Endothelial cell of umbilical vein (primary cell): Measurements from ENCODE around the gene SAMD4B. TPM values are rescaled to one million over a fixed set of nuclear protein-coding genes. Genes with fewer than 3 reads are reported as not detected.

ENCODE experiments used
- BruUV-seq: library from RNA; stranded (reverse); fragments of 400-500 nt; replicated peaks from 2 replicates; lab custom pipeline; 2021; lab: Mats Ljungman, UMichigan
- CTCF ChIA-PET: fragments of 300-600, 350-600 bp; sonication (Branson Sonifier 250); formaldehyde crosslinking; loops from one replicate; lab custom pipeline; 2021; ENCODE audit warnings: antibody characterized with exemption, inconsistent platforms; lab: Charles Lee
- POLR2A ChIA-PET: fragments of 300-600, 350-600 bp; sonication (Branson Sonifier 250); formaldehyde crosslinking; loops from one replicate; lab custom pipeline; 2021; ENCODE audit warnings: antibody characterized with exemption, inconsistent platforms; lab: Charles Lee
- DNase-seq: peaks from one replicate; pipeline ENCODE4 v3.0.0-alpha.2; 2011; ENCODE audit warnings: low read depth, low spot score
- FAIRE-seq: peaks from 2 replicates; lab custom pipeline; 2011; peaks lifted over from hg19 to GRCh38; lab: Jason Lieb, UNC
- H2AFZ ChIP-seq: 2 replicates; pipeline ENCODE4 v1.6.0; 2012; ENCODE audit warnings: low read depth, low read length, control low read depth, inconsistent platforms
- H3K27ac ChIP-seq: 2 replicates; pipeline ENCODE4 v1.5.1; 2011; ENCODE audit warnings: low read depth, mild to moderate bottlenecking, control low read depth, low read length, moderate library complexity; ENCODE audit not compliant: insufficient read depth
- H3K27me3 ChIP-seq, 2 experiments: 2 replicates each; pipeline versions ENCODE4 v1.6.0 to v1.6.1; 2011; ENCODE audit warnings: low read length in 2 of 2, mixed read lengths in 1 of 2; ENCODE audit not compliant: control insufficient read depth in 2 of 2, insufficient read depth in 2 of 2
- H3K36me3 ChIP-seq, 2 experiments: 2 replicates in 1 of 2; 3 replicates in 1 of 2; pipeline ENCODE4 v1.5.1; 2011; ENCODE audit warnings: low read length in 2 of 2, mild to moderate bottlenecking in 1 of 2, moderate library complexity in 1 of 2; ENCODE audit not compliant: control insufficient read depth in 2 of 2, insufficient read depth in 2 of 2; ENCODE audit errors: extremely low read depth in 1 of 2
- H3K4me1 ChIP-seq: 3 replicates; pipeline ENCODE4 v1.5.1; 2011; ENCODE audit warnings: mild to moderate bottlenecking, low read length; ENCODE audit not compliant: control insufficient read depth, insufficient read depth; ENCODE audit errors: extremely low read depth
- H3K4me2 ChIP-seq: 2 replicates; pipeline ENCODE4 v1.6.1; 2011; ENCODE audit warnings: low read length, control low read depth, mixed read lengths; ENCODE audit not compliant: insufficient read depth
- H3K4me3 ChIP-seq, 3 experiments: fragments of 200-600 bp in 1 of 3; sonication (generic), shearing (Covaris generic) in 1 of 3; replicated peaks in 1 of 3; 2 replicates each; pipeline ENCODE4 v1.5.1; 2011 to 2016; ENCODE audit warnings: control low read depth in 3 of 3, low read length in 3 of 3, mild to moderate bottlenecking in 2 of 3, inconsistent platforms in 1 of 3, low read depth in 1 of 3, moderate library complexity in 1 of 3; ENCODE audit not compliant: insufficient read depth in 1 of 3
- H3K79me2 ChIP-seq: 2 replicates; pipeline ENCODE4 v1.6.0; 2012; ENCODE audit warnings: low read length, inconsistent platforms; ENCODE audit not compliant: control insufficient read depth, insufficient read depth
- H3K9ac ChIP-seq: replicated peaks from 2 replicates; pipeline ENCODE3; 2011; ENCODE audit warnings: low read length, control low read depth; ENCODE audit not compliant: insufficient read depth; ENCODE audit errors: extremely low read depth
- H3K9me1 ChIP-seq: replicated peaks from 3 replicates; pipeline ENCODE4 v1.6.0; 2011; ENCODE audit warnings: mild to moderate bottlenecking, low read length; ENCODE audit not compliant: control insufficient read depth, insufficient read depth; ENCODE audit errors: extremely low read depth
- H3K9me3 ChIP-seq: replicated peaks from 2 replicates; pipeline ENCODE4 v1.5.1; 2012; ENCODE audit warnings: low read length, inconsistent platforms; ENCODE audit not compliant: control insufficient read depth, insufficient read depth
- H4K20me1 ChIP-seq: replicated peaks from 2 replicates; pipeline ENCODE3; 2011; ENCODE audit warnings: mild to moderate bottlenecking, low read length; ENCODE audit not compliant: control insufficient read depth, insufficient read depth; ENCODE audit errors: extremely low read depth
- EZH2 ChIP-seq: IDR thresholded peaks from 2 replicates; pipeline ENCODE4 v1.6.1; 2012; ENCODE audit warnings: borderline replicate concordance, low read depth, mild to moderate bottlenecking, moderate library complexity, low read length, inconsistent platforms; ENCODE audit not compliant: severe bottlenecking
- FOS ChIP-seq: IDR thresholded peaks from 2 replicates; pipeline ENCODE4 v1.6.1; 2011; ENCODE audit warnings: mild to moderate bottlenecking, low read length, moderate library complexity, borderline replicate concordance; ENCODE audit not compliant: insufficient read depth
- GATA2 ChIP-seq: IDR thresholded peaks from 2 replicates; pipeline ENCODE4 v1.7.0; 2011; ENCODE audit warnings: low read depth, mild to moderate bottlenecking, moderate library complexity, mixed read lengths, low read length; ENCODE audit not compliant: insufficient read length, insufficient read depth
- JUN ChIP-seq: IDR thresholded peaks from 2 replicates; pipeline ENCODE4 v1.6.1; 2011; ENCODE audit warnings: borderline replicate concordance, low read depth; ENCODE audit not compliant: insufficient read length, insufficient read depth
- MYC ChIP-seq: IDR thresholded peaks from one replicate; pipeline ENCODE4 v1.6.1; 2011; ENCODE audit warnings: mild to moderate bottlenecking, low read depth, low read length
- POLR2A ChIP-seq: IDR thresholded peaks from 2 replicates; pipeline ENCODE4 v1.6.1; 2012; ENCODE audit warnings: low read depth, mild to moderate bottlenecking, control low read depth, low read length
- POLR2AphosphoS5 ChIP-seq: IDR thresholded peaks from 2 replicates; pipeline ENCODE4 v1.6.1; 2012; ENCODE audit warnings: low read depth, mild to moderate bottlenecking, control low read depth, low read length, moderate library complexity; ENCODE audit not compliant: insufficient read depth
- dilution Hi-C: fragments of 300-500 bp; cut with MboI; formaldehyde crosslinking; loops from one replicate; pipeline ENCODE4 v1.15.0; 2019; ENCODE audit warnings: low sequenced_read_pairs; ENCODE audit not compliant: extremely low pct_ligation_motif_present
- intact Hi-C: fragments of 100-400 bp; cut with micrococcal nuclease; formaldehyde crosslinking; loops from one replicate; pipeline ENCODE4 v1.10.0; 2022
- polyA plus RNA-seq, 4 experiments: library from polyadenylated mRNA; depleted of rRNA in 3 of 4; stranded (reverse) in 3 of 4; unstranded in 1 of 4; fragments of >200 nt; gene quantifications; 2 replicates each; pipeline versions ENCODE4 v1.2.1 to v1.2.3, GENCODE V29; 2011 to 2012; ENCODE audit warnings: missing spikeins in 1 of 4
- total RNA-seq: library from RNA; stranded (reverse); gene quantifications from 2 replicates; pipeline ENCODE4 v1.2.3, GENCODE V29; 2021
- TF ChIP-seq, protein P1 (sequence below), 2 donors: IDR thresholded peaks; 1 replicate in 1 of 2; 2 replicates in 1 of 2; pipeline ENCODE4 v1.5.1; 2011; ENCODE audit warnings: low read length in 2 of 2, mild to moderate bottlenecking in 2 of 2, moderate library complexity in 2 of 2, control low read depth in 1 of 2, inconsistent platforms in 1 of 2, low read depth in 1 of 2; ENCODE audit not compliant: insufficient read depth in 1 of 2; ENCODE audit errors: extremely low read depth in 1 of 2
- TF ChIP-seq, protein P2 (sequence below): IDR thresholded peaks from 2 replicates; pipeline ENCODE4 v1.6.1; 2011; ENCODE audit not compliant: insufficient read depth, insufficient read length

The SAMD4B gene
- total and polyA plus RNA-seq, 2 donors (not counting 3 experiments of a cell fraction or from before 2014, with no cell fraction given) = 82.1 to 84.2 TPM

DNA sequence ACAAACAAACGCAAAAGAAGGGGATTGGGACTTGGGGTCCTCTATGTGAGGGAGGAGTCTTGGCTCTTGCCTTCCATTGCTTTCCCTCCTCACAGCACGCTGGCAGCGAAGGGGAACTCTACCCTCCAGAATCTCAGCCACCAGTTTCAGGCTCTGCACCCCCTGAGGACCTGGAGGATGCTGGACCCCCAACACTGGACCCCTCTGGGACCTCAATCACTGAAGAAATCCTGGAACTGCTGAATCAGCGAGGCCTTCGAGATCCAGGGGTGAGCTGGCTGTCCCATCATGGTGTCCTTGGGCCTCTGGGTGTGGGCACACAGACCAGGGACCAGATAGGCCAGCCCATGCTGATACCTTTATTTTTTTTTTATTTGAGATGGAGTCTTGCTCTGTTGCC lies 79.8 kb downstream of the SAMD4B start:
- H4K20me1 ChIP-seq = no peaks in the 10 kb centered on the region

More for the DNA sequence above, 79.8 kb downstream of the SAMD4B start:
- no peak overlapping the region for H2AFZ ChIP-seq
- no peak overlapping the region for H3K4me3 ChIP-seq
- H3K27ac ChIP-seq = no peak overlapping the region
- H3K4me2 ChIP-seq = no peak overlapping the region
- dilution Hi-C loops = no loop called here
- no peaks in the 10 kb centered on the region for H3K9me1 ChIP-seq
- CTCF ChIA-PET = interaction anchor here (0.5 kb wide), 1 partner anchor 23 kb away, joined by 4 read pairs; the partner anchor contains the start of gene SUPT5H
- intact Hi-C loops = no loop called here
- H3K4me1 ChIP-seq = no peaks in the 10 kb centered on the region
- TF ChIP-seq POLR2AphosphoS5 (no peak), EZH2 (no peak), GATA2 (no peak), FOS (no peak), JUN (no peak), POLR2A (no peak), MYC (no peak)
- TF ChIP-seq, protein P1, sequence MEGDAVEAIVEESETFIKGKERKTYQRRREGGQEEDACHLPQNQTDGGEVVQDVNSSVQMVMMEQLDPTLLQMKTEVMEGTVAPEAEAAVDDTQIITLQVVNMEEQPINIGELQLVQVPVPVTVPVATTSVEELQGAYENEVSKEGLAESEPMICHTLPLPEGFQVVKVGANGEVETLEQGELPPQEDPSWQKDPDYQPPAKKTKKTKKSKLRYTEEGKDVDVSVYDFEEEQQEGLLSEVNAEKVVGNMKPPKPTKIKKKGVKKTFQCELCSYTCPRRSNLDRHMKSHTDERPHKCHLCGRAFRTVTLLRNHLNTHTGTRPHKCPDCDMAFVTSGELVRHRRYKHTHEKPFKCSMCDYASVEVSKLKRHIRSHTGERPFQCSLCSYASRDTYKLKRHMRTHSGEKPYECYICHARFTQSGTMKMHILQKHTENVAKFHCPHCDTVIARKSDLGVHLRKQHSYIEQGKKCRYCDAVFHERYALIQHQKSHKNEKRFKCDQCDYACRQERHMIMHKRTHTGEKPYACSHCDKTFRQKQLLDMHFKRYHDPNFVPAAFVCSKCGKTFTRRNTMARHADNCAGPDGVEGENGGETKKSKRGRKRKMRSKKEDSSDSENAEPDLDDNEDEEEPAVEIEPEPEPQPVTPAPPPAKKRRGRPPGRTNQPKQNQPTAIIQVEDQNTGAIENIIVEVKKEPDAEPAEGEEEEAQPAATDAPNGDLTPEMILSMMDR (IDR thresholded peaks at IDR 0.05; ENCODE audit: extremely low read depth in 1 of 2, insufficient read depth in 1 of 2, low read depth in 1 of 2, low read length in 2 of 2) = no peak
- TF ChIP-seq, protein P2, sequence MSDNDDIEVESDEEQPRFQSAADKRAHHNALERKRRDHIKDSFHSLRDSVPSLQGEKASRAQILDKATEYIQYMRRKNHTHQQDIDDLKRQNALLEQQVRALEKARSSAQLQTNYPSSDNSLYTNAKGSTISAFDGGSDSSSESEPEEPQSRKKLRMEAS = no peak
- FAIRE-seq (no peak), DNase-seq (no peak)
- H3K36me3 ChIP-seq = peaks cover 11 to 43% of the 10 kb centered on the region in 2 experiments
- no peaks in the 10 kb centered on the region for H3K9me3 ChIP-seq
- no peaks in the 10 kb centered on the region for H3K79me2 ChIP-seq
- no peaks in the 10 kb centered on the region for H3K27me3 ChIP-seq
- POLR2A ChIA-PET = no interaction called here
- no TSS peak for BruUV-seq
- no peak overlapping the region for H3K9ac ChIP-seq
